Trophoblast cell (in vitro differentiated cells and primary cell): ENCODE data around the gene CPNE6.

ENCODE experiments used
- DNase-seq, 2 donors: peaks; one replicate each; pipeline ENCODE4 v3.0.0-alpha.2; 2016
- H2AFZ ChIP-seq: 2 replicates; pipeline ENCODE4 v1.6.1; 2013; ENCODE audit warnings: low read length, moderate library complexity, mild to moderate bottlenecking; ENCODE audit not compliant: insufficient read depth, poor library complexity
- H2AK5ac ChIP-seq: 2 replicates; pipeline ENCODE4 v1.6.1; 2013; ENCODE audit warnings: mild to moderate bottlenecking, low read length
- H2BK120ac ChIP-seq: 2 replicates; pipeline ENCODE4 v1.6.1; 2013; ENCODE audit warnings: low read length, mild to moderate bottlenecking, moderate library complexity; ENCODE audit not compliant: insufficient read depth, poor library complexity
- H2BK12ac ChIP-seq: 2 replicates; pipeline ENCODE4 v1.6.1; 2013; ENCODE audit warnings: mild to moderate bottlenecking, low read length, moderate library complexity
- H2BK5ac ChIP-seq: 2 replicates; pipeline ENCODE4 v1.6.1; 2013; ENCODE audit warnings: low read length, low read depth, moderate library complexity, mild to moderate bottlenecking; ENCODE audit not compliant: poor library complexity
- H3K14ac ChIP-seq: 2 replicates; pipeline ENCODE4 v1.6.1; 2013; ENCODE audit warnings: mild to moderate bottlenecking, low read length
- H3K18ac ChIP-seq: 2 replicates; pipeline ENCODE4 v1.6.1; 2013; ENCODE audit warnings: mild to moderate bottlenecking, low read length
- H3K23ac ChIP-seq: 2 replicates; pipeline ENCODE4 v1.6.1; 2013; ENCODE audit warnings: low read length
- H3K27ac ChIP-seq: 2 replicates; pipeline ENCODE4 v1.5.1; 2013; ENCODE audit warnings: low read depth, mild to moderate bottlenecking, inconsistent platforms, low read length, moderate library complexity
- H3K27me3 ChIP-seq: 2 replicates; pipeline ENCODE4 v1.6.1; 2013; ENCODE audit warnings: inconsistent platforms, mild to moderate bottlenecking, low read length, moderate library complexity; ENCODE audit not compliant: insufficient read depth
- H3K36me3 ChIP-seq, 2 experiments: 1 replicate in 1 of 2; 2 replicates in 1 of 2; pipeline ENCODE4 v1.6.1; 2013; ENCODE audit warnings: low read length in 2 of 2, mild to moderate bottlenecking in 2 of 2, moderate library complexity in 1 of 2; ENCODE audit not compliant: insufficient read depth in 2 of 2, control insufficient read depth in 1 of 2
- H3K4ac ChIP-seq: 2 replicates; pipeline ENCODE4 v1.6.1; 2013; ENCODE audit warnings: low read depth, mild to moderate bottlenecking, low read length, moderate library complexity
- H3K4me1 ChIP-seq, 2 experiments: 1 replicate in 1 of 2; 2 replicates in 1 of 2; pipeline ENCODE4 v1.6.1; 2013; ENCODE audit warnings: low read length in 2 of 2, mild to moderate bottlenecking in 2 of 2, moderate library complexity in 1 of 2; ENCODE audit not compliant: insufficient read depth in 2 of 2, control insufficient read depth in 1 of 2
- H3K4me2 ChIP-seq: 2 replicates; pipeline ENCODE4 v1.6.1; 2013; ENCODE audit warnings: inconsistent platforms, mild to moderate bottlenecking, low read length, moderate library complexity
- H3K4me3 ChIP-seq: 2 replicates; pipeline ENCODE4 v1.5.1; 2013; ENCODE audit warnings: mild to moderate bottlenecking, low read depth, low read length, inconsistent platforms
- H3K79me1 ChIP-seq: one replicate; pipeline ENCODE4 v1.6.1; 2013; ENCODE audit warnings: low read length
- H3K79me2 ChIP-seq: 2 replicates; pipeline ENCODE4 v1.6.1; 2013; ENCODE audit warnings: low read length, mild to moderate bottlenecking; ENCODE audit not compliant: control insufficient read depth, insufficient read depth, poor library complexity
- H3K9ac ChIP-seq: 2 replicates; pipeline ENCODE4 v1.6.1; 2013; ENCODE audit warnings: mild to moderate bottlenecking, low read length
- H3K9me3 ChIP-seq: 2 replicates; pipeline ENCODE4 v1.6.1; 2013; ENCODE audit warnings: low read depth, mild to moderate bottlenecking, control low read depth, inconsistent platforms, low read length; ENCODE audit not compliant: insufficient read depth
- H4K12ac ChIP-seq: 2 replicates; pipeline ENCODE4 v1.6.1; 2013; ENCODE audit warnings: low read depth, mild to moderate bottlenecking, low read length, moderate library complexity
- H4K8ac ChIP-seq: 2 replicates; pipeline ENCODE4 v1.6.1; 2013; ENCODE audit warnings: low read depth, mild to moderate bottlenecking, low read length, moderate library complexity
- H4K91ac ChIP-seq: one replicate; pipeline ENCODE4 v1.6.1; 2013; ENCODE audit warnings: low read depth, mild to moderate bottlenecking, low read length, moderate library complexity
- WGBS: extraction: QIAGEN DNeasy Blood & Tissue Kit; methylation state at CpG from one replicate; pipeline ENCODE4 v1.1.7; 2013; ENCODE audit warnings: missing lambda C conversion rate; ENCODE audit not compliant: insufficient read length, insufficient coverage; ENCODE audit errors: extremely low coverage; 5-methylcytosine and 5-hydroxymethylcytosine counted together

The CPNE6 gene

DNA sequence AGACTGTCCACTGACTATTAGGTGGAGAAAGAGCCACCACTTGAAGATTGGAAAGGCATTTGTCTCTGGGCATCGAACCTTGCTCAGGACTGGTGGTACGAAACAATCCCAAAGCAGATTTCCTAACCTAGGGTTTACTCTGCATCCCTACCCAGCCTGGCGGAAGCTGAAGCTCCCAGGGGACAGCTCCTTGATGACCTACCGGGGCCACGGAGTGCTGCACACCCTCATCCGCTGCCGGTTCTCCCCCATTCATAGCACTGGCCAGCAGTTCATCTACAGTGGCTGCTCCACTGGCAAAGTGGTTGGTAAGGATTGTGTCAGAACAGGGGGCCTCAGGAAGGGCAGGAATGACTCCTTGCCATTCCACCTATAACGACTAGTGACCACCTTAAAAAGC, 49.8 kb downstream of the CPNE6 start:
- no peaks in the 10 kb centered on the region for H3K79me1 ChIP-seq
- no peak overlapping the region for H3K4ac ChIP-seq
- H3K27me3 ChIP-seq, result no peaks in the 10 kb centered on the region
- no peak overlapping the region for H3K4me2 ChIP-seq
- no peak overlapping the region for H3K9ac ChIP-seq
- no peak for DNase-seq
- H4K8ac ChIP-seq, result no peak overlapping the region
- H3K9me3 ChIP-seq, result peaks cover 2% of the 10 kb centered on the region
- no peak overlapping the region for H3K14ac ChIP-seq
- H2BK5ac ChIP-seq, result no peak overlapping the region
- H2AK5ac ChIP-seq, result no peak overlapping the region
- H2BK12ac ChIP-seq, result no peak overlapping the region
- H3K36me3 ChIP-seq, result peaks cover 35 to 57% of the 10 kb centered on the region in 2 experiments
- H3K23ac ChIP-seq, result no peak overlapping the region
- no peak overlapping the region for H2AFZ ChIP-seq
- H4K12ac ChIP-seq, result no peak overlapping the region
- WGBS, result no CpG with 5 or more reads among the region's 8 CpGs
- H3K27ac ChIP-seq, result no peak overlapping the region
- H3K18ac ChIP-seq, result no peak overlapping the region
- no peak overlapping the region for H4K91ac ChIP-seq
- no peaks in the 10 kb centered on the region for H3K79me2 ChIP-seq
- no peak overlapping the region for H2BK120ac ChIP-seq
- H3K4me3 ChIP-seq, result no peak overlapping the region
- peaks cover 0 to 1% of the 10 kb centered on the region in 2 experiments for H3K4me1 ChIP-seq

GRCh38 chr14:24122416-24122815, 51.1 kb downstream of the CPNE6 start:
- no peaks in the 10 kb centered on the region for H3K27me3 ChIP-seq
- no peak overlapping the region for H2AK5ac ChIP-seq
- H3K79me1 ChIP-seq, result no peaks in the 10 kb centered on the region
- peaks cover 2% of the 10 kb centered on the region for H3K9me3 ChIP-seq
- no peak overlapping the region for H3K14ac ChIP-seq
- H2BK120ac ChIP-seq, result no peak overlapping the region
- no peak overlapping the region for H3K4ac ChIP-seq
- H3K23ac ChIP-seq, result no peak overlapping the region
- H2AFZ ChIP-seq, result no peak overlapping the region
- WGBS, result no CpG with 5 or more reads among the region's 4 CpGs
- H2BK12ac ChIP-seq, result no peak overlapping the region
- H3K4me2 ChIP-seq, result no peak overlapping the region
- H4K12ac ChIP-seq, result no peak overlapping the region
- no peaks in the 10 kb centered on the region for H3K79me2 ChIP-seq
- H4K91ac ChIP-seq, result no peak overlapping the region
- H4K8ac ChIP-seq, result no peak overlapping the region
- H3K9ac ChIP-seq, result no peak overlapping the region
- no peaks in the 10 kb centered on the region for H3K4me1 ChIP-seq
- H3K18ac ChIP-seq, result no peak overlapping the region
- peaks cover 33 to 53% of the 10 kb centered on the region in 2 experiments for H3K36me3 ChIP-seq
- H3K4me3 ChIP-seq, result no peak overlapping the region
- no peak for DNase-seq
- no peak overlapping the region for H3K27ac ChIP-seq
- no peak overlapping the region for H2BK5ac ChIP-seq

GRCh38 chr14:24122898-24123297, 51.5 kb downstream of the CPNE6 start:
- H3K27ac ChIP-seq, result no peak overlapping the region
- H3K27me3 ChIP-seq, result no peaks in the 10 kb centered on the region
- peaks cover 33 to 50% of the 10 kb centered on the region in 2 experiments for H3K36me3 ChIP-seq
- H3K18ac ChIP-seq, result no peak overlapping the region
- H2AK5ac ChIP-seq, result no peak overlapping the region
- H2AFZ ChIP-seq, result no peak overlapping the region
- H2BK120ac ChIP-seq, result no peak overlapping the region
- no peaks in the 10 kb centered on the region for H3K79me1 ChIP-seq
- no peaks in the 10 kb centered on the region for H3K79me2 ChIP-seq
- H2BK12ac ChIP-seq, result no peak overlapping the region
- H3K9ac ChIP-seq, result no peak overlapping the region
- WGBS, result no CpG with 5 or more reads among the region's 8 CpGs
- no peak overlapping the region for H3K14ac ChIP-seq
- no peaks in the 10 kb centered on the region for H3K4me1 ChIP-seq
- no peak overlapping the region for H3K4ac ChIP-seq
- no peak overlapping the region for H3K4me3 ChIP-seq
- H4K8ac ChIP-seq, result no peak overlapping the region
- no peak overlapping the region for H3K23ac ChIP-seq
- H4K91ac ChIP-seq, result no peak overlapping the region
- H3K4me2 ChIP-seq, result no peak overlapping the region
- peaks cover 2% of the 10 kb centered on the region for H3K9me3 ChIP-seq
- no peak overlapping the region for H4K12ac ChIP-seq
- DNase-seq, result no peak
- H2BK5ac ChIP-seq, result no peak overlapping the region

- Histone ChIP-seq H3K27ac (no peak overlapping the region), H4K12ac (no peak overlapping the region), H3K79me1 (no peaks in the 10 kb centered on the region), H3K9ac (no peak overlapping the region), H2AFZ (no peak overlapping the region), H3K4me3 (no peak overlapping the region), H4K91ac (no peak overlapping the region), H3K18ac (no peak overlapping the region), H4K8ac (no peak overlapping the region), H3K4me1 (no peaks in the 10 kb centered on the region), H3K23ac (no peak overlapping the region), H3K79me2 (no peaks in the 10 kb centered on the region), H3K9me3 (peaks cover 2% of the 10 kb centered on the region), H3K14ac (no peak overlapping the region), H3K4me2 (no peak overlapping the region), H3K36me3 (peaks cover 29 to 43% of the 10 kb centered on the region in 2 experiments), H2AK5ac (no peak overlapping the region), H3K27me3 (no peaks in the 10 kb centered on the region), H2BK12ac (no peak overlapping the region), H2BK120ac (no peak overlapping the region), H2BK5ac (no peak overlapping the region), H3K4ac (no peak overlapping the region)
- no CpG with 5 or more reads among the region's 9 CpGs for WGBS
- no peak for DNase-seq
Observed at GRCh38 chr14:24123424-24124417, 52.4 kb downstream of the CPNE6 start.
